Fibroblast of lung (primary cell): ENCODE measurements around the gene PDE3B. TPM values are rescaled to one million over a fixed set of nuclear protein-coding genes. Genes with fewer than 3 reads are reported as not detected.

Experiments used
- DNase-seq, 2 donors: peaks; one replicate each; pipeline versions ENCODE4 v3.0.0 to v3.0.0-alpha.2; 2010; ENCODE audit warnings: low read depth in 2 of 2
- H2AFZ ChIP-seq: 2 replicates; pipeline ENCODE4 v1.5.1; 2012; ENCODE audit warnings: low read length, control low read depth, inconsistent platforms
- H3K27ac ChIP-seq: 2 replicates; pipeline ENCODE4 v1.5.1; 2011; ENCODE audit warnings: low read length, control low read depth; ENCODE audit not compliant: insufficient read depth
- H3K27me3 ChIP-seq: 2 replicates; pipeline ENCODE4 v1.5.1; 2011; ENCODE audit warnings: mild to moderate bottlenecking, low read length; ENCODE audit not compliant: control insufficient read depth, insufficient read depth
- H3K36me3 ChIP-seq: 2 replicates; pipeline ENCODE4 v1.5.1; 2011; ENCODE audit warnings: low read length; ENCODE audit not compliant: control insufficient read depth, insufficient read depth
- H3K4me1 ChIP-seq: 2 replicates; pipeline ENCODE4 v1.5.1; 2011; ENCODE audit warnings: low read length; ENCODE audit not compliant: control insufficient read depth, insufficient read depth; ENCODE audit errors: extremely low read depth
- H3K4me2 ChIP-seq: 2 replicates; pipeline ENCODE4 v1.5.1; 2011; ENCODE audit warnings: low read length, control low read depth; ENCODE audit not compliant: insufficient read depth; ENCODE audit errors: extremely low read depth
- H3K4me3 ChIP-seq, 4 experiments: fragments of 200-600 bp in 1 of 4; sonication (generic) in 1 of 4; replicated peaks in 1 of 4; 2 replicates each; pipeline ENCODE4 v1.5.1; 2011 to 2016; ENCODE audit warnings: low read length in 4 of 4, low read depth in 3 of 4, mild to moderate bottlenecking in 3 of 4, control low read depth in 2 of 4, inconsistent platforms in 1 of 4, mixed read lengths in 1 of 4; ENCODE audit not compliant: insufficient read depth in 1 of 4; ENCODE audit errors: control extremely low read depth in 1 of 4
- H3K79me2 ChIP-seq: 2 replicates; pipeline ENCODE4 v1.5.1; 2012; ENCODE audit warnings: mild to moderate bottlenecking, low read length, inconsistent platforms; ENCODE audit not compliant: control insufficient read depth, insufficient read depth
- H3K9ac ChIP-seq: 2 replicates; pipeline ENCODE4 v1.5.1; 2011; ENCODE audit warnings: mild to moderate bottlenecking, low read length, control low read depth; ENCODE audit not compliant: insufficient read depth
- H3K9me3 ChIP-seq: 2 replicates; pipeline ENCODE4 v1.5.1; 2012; ENCODE audit warnings: low read depth, low read length; ENCODE audit not compliant: control insufficient read depth, insufficient read depth
- H4K20me1 ChIP-seq: 2 replicates; pipeline ENCODE4 v1.5.1; 2011; ENCODE audit warnings: low read length; ENCODE audit not compliant: control insufficient read depth, insufficient read depth; ENCODE audit errors: extremely low read depth
- EZH2 ChIP-seq: IDR thresholded peaks from 2 replicates; pipeline ENCODE4 v1.5.1; 2012; ENCODE audit warnings: low read length, control low read depth, mild to moderate bottlenecking; ENCODE audit errors: missing control alignments
- polyA plus RNA-seq, 2 donors: library from polyadenylated mRNA; depleted of rRNA in 1 of 2; stranded (reverse) in 1 of 2; unstranded in 1 of 2; fragments of >200 nt; gene quantifications; 2 replicates each; pipeline ENCODE4 v1.2.1, GENCODE V29; 2011 to 2012; ENCODE audit warnings: missing spikeins in 1 of 2
- total RNA-seq: library from RNA; depleted of rRNA; stranded (reverse); fragments of >200 nt; gene quantifications from 2 replicates; pipeline ENCODE4 v1.2.1, GENCODE V29; 2014
- TF ChIP-seq, protein P1 (sequence below), 2 donors: IDR thresholded peaks in 1 of 2; conservative IDR thresholded peaks in 1 of 2; 1 replicate in 1 of 2; 2 replicates in 1 of 2; pipeline ENCODE4 v1.5.1; 2011 to 2012; ENCODE audit warnings: low read length in 2 of 2, control low read depth in 1 of 2, inconsistent platforms in 1 of 2, low read depth in 1 of 2, mild to moderate bottlenecking in 1 of 2

Gene PDE3B
- total and polyA plus RNA-seq, 2 donors (not counting 1 experiment from before 2014, with no cell fraction given) = 0.43 to 11.2 TPM

GRCh38 chr11:14614091-14614622 lies 29.4 kb upstream of the PDE3B start:
- Histone ChIP-seq H3K27me3 (no peaks in the 10 kb centered on the region), H3K36me3 (no peaks in the 10 kb centered on the region), H3K79me2 (no peaks in the 10 kb centered on the region), H3K4me1 (no peaks in the 10 kb centered on the region), H4K20me1 (no peaks in the 10 kb centered on the region), H3K4me2 (no peak overlapping the region), H3K4me3 (no peak overlapping the region), H3K9ac (no peak overlapping the region), H3K9me3 (no peaks in the 10 kb centered on the region), H3K27ac (no peak overlapping the region), H2AFZ (no peak overlapping the region)
- TF ChIP-seq, protein P1, sequence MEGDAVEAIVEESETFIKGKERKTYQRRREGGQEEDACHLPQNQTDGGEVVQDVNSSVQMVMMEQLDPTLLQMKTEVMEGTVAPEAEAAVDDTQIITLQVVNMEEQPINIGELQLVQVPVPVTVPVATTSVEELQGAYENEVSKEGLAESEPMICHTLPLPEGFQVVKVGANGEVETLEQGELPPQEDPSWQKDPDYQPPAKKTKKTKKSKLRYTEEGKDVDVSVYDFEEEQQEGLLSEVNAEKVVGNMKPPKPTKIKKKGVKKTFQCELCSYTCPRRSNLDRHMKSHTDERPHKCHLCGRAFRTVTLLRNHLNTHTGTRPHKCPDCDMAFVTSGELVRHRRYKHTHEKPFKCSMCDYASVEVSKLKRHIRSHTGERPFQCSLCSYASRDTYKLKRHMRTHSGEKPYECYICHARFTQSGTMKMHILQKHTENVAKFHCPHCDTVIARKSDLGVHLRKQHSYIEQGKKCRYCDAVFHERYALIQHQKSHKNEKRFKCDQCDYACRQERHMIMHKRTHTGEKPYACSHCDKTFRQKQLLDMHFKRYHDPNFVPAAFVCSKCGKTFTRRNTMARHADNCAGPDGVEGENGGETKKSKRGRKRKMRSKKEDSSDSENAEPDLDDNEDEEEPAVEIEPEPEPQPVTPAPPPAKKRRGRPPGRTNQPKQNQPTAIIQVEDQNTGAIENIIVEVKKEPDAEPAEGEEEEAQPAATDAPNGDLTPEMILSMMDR (conservative IDR thresholded peaks at IDR 0.05 in 1 of 2, IDR thresholded peaks at IDR 0.05 in 1 of 2; ENCODE audit: low read depth in 1 of 2, low read length in 2 of 2) = no peak
- no peak for TF ChIP-seq EZH2
- DNase-seq = no peak

DNA sequence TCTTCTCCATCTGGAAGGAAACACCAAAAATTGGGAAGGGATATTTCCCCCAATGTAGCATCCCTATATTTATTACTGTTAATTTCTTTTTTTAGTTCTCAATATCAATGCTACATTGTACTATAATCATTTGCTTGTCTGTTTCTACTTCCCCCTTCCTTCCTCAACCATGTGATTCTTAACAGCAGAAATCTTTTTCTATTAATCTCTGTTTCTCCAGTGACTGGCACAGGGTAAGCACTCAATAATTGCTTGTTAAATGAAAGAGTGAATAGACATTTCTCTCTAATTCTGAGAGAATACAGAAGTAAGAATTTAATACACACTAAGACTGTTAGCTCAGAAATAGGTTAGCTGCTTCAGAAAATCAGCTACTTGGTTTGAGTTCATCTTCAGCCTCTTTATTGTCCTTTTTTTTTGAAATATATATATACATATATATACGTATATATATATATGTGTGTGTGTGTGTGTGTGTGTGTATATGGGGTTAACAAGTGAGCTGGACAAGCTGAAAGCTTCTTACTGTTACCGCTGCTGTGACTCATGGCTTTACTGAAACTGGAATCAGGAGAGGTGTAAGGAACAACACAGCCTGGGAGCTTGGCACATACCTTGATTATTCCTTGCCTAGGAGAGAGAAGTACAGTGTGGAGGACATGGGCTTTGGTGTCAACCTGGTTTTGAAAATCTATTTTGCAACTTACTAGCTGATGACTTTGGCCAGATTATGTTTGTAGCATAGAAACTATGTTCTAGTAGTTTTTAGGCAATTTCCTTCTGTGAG lies 26.2 kb upstream of the PDE3B start:
- no peak overlapping the region for H3K4me2 ChIP-seq
- no peaks in the 10 kb centered on the region for H4K20me1 ChIP-seq
- no peaks in the 10 kb centered on the region for H3K27me3 ChIP-seq
- TF ChIP-seq EZH2 = no peak
- TF ChIP-seq, protein P1 (conservative IDR thresholded peaks at IDR 0.05 in 1 of 2, IDR thresholded peaks at IDR 0.05 in 1 of 2; ENCODE audit: low read depth in 1 of 2, low read length in 2 of 2) = no peak
- no peaks in the 10 kb centered on the region for H3K9me3 ChIP-seq
- H3K4me1 ChIP-seq = no peaks in the 10 kb centered on the region
- H2AFZ ChIP-seq = no peak overlapping the region
- H3K27ac ChIP-seq = no peak overlapping the region
- no peak overlapping the region for H3K4me3 ChIP-seq
- DNase-seq = peak in 1 of 2 donors; percentile 13
- no peaks in the 10 kb centered on the region for H3K79me2 ChIP-seq
- no peak overlapping the region for H3K9ac ChIP-seq
- no peaks in the 10 kb centered on the region for H3K36me3 ChIP-seq

DNA sequence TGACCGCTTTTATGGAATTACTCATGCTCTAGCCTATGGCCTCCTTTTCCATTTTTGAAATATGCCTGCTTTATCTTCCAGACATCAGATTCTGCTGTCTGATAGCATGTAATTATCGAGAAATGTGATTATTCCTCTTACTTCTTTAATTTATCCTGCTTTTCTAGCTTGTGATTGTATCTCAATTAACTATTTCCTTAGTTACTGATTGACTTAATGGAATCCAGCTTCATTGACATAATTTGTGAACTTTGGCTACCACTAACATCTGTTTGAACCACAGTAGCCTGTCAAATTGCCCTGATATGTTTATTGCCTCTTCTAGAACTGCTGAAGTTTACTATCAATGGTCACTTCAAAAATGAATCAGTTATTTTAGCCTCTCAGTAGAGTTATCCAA lies 25.5 kb upstream of the PDE3B start:
- no peaks in the 10 kb centered on the region for H3K4me1 ChIP-seq
- H4K20me1 ChIP-seq = no peaks in the 10 kb centered on the region
- H3K9ac ChIP-seq = no peak overlapping the region
- no peak overlapping the region for H3K4me2 ChIP-seq
- H2AFZ ChIP-seq = no peak overlapping the region
- no peak overlapping the region for H3K27ac ChIP-seq
- no peaks in the 10 kb centered on the region for H3K79me2 ChIP-seq
- no peaks in the 10 kb centered on the region for H3K27me3 ChIP-seq
- no peaks in the 10 kb centered on the region for H3K9me3 ChIP-seq
- no peak for DNase-seq
- H3K36me3 ChIP-seq = no peaks in the 10 kb centered on the region
- no peak for TF ChIP-seq EZH2
- TF ChIP-seq, protein P1 (conservative IDR thresholded peaks at IDR 0.05 in 1 of 2, IDR thresholded peaks at IDR 0.05 in 1 of 2; ENCODE audit: low read depth in 1 of 2, low read length in 2 of 2) = no peak
- H3K4me3 ChIP-seq = no peak overlapping the region
